Body of pancreas (tissue), 4 donors: ENCODE results near the gene DHDH.
"Not testable (repeated sequence)": the region's sequence is repeated elsewhere in the genome, so short reads cannot be mapped to it uniquely, and the experiment has no call there.

Experiments
- POLR2A ChIP-seq, 3 donors: fragments of 450-650 bp; IDR thresholded peaks; one replicate each; pipeline ENCODE4 v1.6.1; 2016; ENCODE audit warnings: antibody characterized with exemption in 3 of 3, mild to moderate bottlenecking in 2 of 3
- TF ChIP-seq, protein P1 (sequence below), 7 experiments: fragments of 450-650 bp in 4 of 7; fragments of 200-600 bp in 3 of 7; sonication (generic) in 3 of 7; IDR thresholded peaks; one replicate each; pipeline ENCODE4 v1.5.1; 2016 to 2019; ENCODE audit warnings: antibody characterized with exemption in 7 of 7

GRCh38 chr19:48927692-48928091 is 5.8 kb upstream of the DHDH start:
- TF ChIP-seq, protein P1, sequence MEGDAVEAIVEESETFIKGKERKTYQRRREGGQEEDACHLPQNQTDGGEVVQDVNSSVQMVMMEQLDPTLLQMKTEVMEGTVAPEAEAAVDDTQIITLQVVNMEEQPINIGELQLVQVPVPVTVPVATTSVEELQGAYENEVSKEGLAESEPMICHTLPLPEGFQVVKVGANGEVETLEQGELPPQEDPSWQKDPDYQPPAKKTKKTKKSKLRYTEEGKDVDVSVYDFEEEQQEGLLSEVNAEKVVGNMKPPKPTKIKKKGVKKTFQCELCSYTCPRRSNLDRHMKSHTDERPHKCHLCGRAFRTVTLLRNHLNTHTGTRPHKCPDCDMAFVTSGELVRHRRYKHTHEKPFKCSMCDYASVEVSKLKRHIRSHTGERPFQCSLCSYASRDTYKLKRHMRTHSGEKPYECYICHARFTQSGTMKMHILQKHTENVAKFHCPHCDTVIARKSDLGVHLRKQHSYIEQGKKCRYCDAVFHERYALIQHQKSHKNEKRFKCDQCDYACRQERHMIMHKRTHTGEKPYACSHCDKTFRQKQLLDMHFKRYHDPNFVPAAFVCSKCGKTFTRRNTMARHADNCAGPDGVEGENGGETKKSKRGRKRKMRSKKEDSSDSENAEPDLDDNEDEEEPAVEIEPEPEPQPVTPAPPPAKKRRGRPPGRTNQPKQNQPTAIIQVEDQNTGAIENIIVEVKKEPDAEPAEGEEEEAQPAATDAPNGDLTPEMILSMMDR (IDR thresholded peaks at IDR 0.05), result not testable (repeated sequence)
- TF ChIP-seq POLR2A (IDR thresholded peaks at IDR 0.05), result not testable (repeated sequence)
